Fibroblast of the aortic adventitia (primary cell): ENCODE results near the gene NFIA. TPM values are rescaled to one million over a fixed set of nuclear protein-coding genes. Genes with fewer than 3 reads are reported as not detected.

ENCODE experiments used
- DNase-seq: peaks from one replicate; pipeline ENCODE4 v3.0.0-alpha.2; 2010; ENCODE audit warnings: low read depth
- H3K4me3 ChIP-seq: 2 replicates; pipeline ENCODE4 v1.5.1; 2011; ENCODE audit warnings: low read depth, mild to moderate bottlenecking, control low read depth, low read length, moderate library complexity
- CTCF ChIP-seq: IDR thresholded peaks from 2 replicates; pipeline ENCODE4 v1.5.1; 2011; ENCODE audit warnings: mild to moderate bottlenecking, low read length, control low read depth, inconsistent platforms; ENCODE audit not compliant: insufficient read depth
- total RNA-seq: library from RNA; depleted of rRNA; stranded (reverse); fragments of >200 nt; gene quantifications from 2 replicates; pipeline ENCODE4 v1.2.3, GENCODE V29; 2012; ENCODE audit warnings: low replicate concordance

The NFIA gene
- total RNA-seq, 1 donor: 32.0 TPM

DNA sequence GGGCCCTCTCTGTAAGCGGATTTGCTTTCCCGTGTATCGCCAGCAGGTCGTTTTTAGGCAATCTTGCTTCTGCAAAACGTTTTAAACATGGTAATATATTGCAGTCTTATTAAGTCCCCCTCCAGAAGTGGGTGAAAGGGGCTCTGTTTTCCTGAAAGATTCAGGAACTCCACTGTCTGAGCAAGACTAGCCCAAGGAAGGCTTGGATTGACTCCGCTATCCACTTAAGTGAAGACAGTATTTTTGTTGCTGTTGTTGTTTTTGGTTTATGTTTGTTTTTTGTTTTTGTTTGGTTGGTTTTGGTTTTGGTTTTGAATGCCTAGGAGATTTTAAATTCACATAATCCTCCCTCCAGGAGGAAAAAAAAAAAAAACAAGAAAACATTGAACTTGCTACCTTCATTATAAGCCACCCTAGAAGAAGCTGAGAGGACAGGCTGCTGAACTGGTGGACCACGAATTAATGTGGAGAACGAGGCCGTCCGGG is 29.1 kb upstream of the NFIA start:
- DNase-seq: peak; percentile 18
- peak overlapping the region; percentile 48 for H3K4me3 ChIP-seq
- no peak for TF ChIP-seq CTCF

GRCh38 chr1:61053712-61054600 is 28.4 kb upstream of the NFIA start:
- no peak for TF ChIP-seq CTCF
- peak overlapping the region; percentile 48 for H3K4me3 ChIP-seq
- peak; percentile 22 for DNase-seq

- H3K4me3 ChIP-seq: no peak overlapping the region
- TF ChIP-seq CTCF: no peak
- no peak for DNase-seq
Measured at GRCh38 chr1:61054601-61054993, 27.8 kb upstream of the NFIA start.

DNA sequence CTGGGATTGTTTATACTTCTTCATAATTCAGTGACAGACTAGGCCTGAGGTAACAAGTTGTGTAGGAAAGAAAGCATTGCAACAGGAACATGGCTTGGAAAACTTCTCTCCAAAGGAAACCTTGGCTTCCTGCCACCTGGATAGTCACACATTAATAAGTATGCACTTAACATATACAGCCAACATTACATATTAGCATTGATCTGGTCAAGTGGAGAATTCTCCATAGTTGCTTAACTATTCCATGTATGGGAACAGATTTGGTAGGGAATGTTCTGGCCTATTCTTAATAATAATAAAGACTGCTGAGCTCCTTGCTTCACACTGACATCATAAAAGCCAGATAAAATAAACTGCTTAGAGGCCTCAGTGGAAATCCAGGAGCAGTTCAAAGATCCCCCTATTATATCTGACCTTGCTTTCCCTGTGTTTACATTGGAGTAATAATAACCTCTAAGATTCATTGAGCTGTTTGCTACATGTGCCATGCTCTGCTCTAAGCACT is 27.2 kb upstream of the NFIA start:
- peak; percentile 68 for DNase-seq
- no peak overlapping the region for H3K4me3 ChIP-seq
- TF ChIP-seq CTCF: no peak

GRCh38 chr1:61056196-61056572 is 26.2 kb upstream of the NFIA start:
- H3K4me3 ChIP-seq: no peak overlapping the region
- TF ChIP-seq CTCF: no peak
- no peak for DNase-seq

DNA sequence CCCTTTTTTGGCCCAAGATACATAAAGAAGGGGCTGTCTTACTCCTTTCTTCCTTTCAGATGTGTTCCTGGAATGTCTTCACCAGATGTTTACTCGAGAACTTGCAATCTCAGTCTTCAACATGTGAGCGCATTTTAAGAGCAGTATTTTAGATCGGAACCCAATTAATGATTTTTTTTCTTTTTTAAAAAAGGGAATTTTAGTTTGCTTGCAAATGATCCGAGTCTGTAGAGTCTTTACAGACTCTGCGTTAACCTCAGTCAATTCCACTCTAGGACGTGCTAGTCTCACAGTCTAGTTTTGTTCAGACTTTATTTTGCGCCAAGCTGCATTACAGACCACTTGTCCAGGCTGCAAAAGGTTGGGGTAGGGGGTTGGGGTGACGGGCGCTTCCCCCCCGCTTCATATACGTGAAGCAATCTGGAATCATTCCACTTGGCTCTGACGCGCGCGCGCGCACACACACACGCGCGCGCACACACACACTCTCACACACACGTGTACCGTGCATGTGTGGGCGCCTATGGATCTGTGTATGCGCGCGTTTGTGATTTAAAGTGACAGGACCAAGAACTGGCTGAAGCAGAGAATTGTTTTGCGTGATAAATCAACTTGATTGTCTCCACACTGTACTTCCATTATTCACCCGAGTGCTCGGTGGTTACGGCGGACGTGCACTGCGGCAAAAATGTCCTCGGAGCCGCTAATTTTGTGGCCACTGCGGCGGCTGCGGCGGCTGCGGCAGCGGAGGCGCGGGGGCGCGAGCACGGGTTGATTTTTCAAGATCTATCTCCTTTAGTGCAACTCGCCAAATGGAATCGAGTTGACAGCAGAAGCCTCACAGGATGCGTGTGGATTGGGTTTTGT is 25.6 kb upstream of the NFIA start:
- peak overlapping the region; percentile 71 for H3K4me3 ChIP-seq
- no peak for TF ChIP-seq CTCF
- peak; percentile 67 for DNase-seq
